H9 (cell line): Measurements from ENCODE around the gene FUT4. TPM values are rescaled to one million over a fixed set of nuclear protein-coding genes. Genes with fewer than 3 reads are reported as not detected.

Experiments used
- DNase-seq: peaks from one replicate; pipeline ENCODE4 v3.0.0-alpha.2; 2017
- H2AFZ ChIP-seq: one replicate; pipeline ENCODE4 v1.6.1; 2013; ENCODE audit warnings: mild to moderate bottlenecking, low read length, control low read depth, moderate library complexity
- H2AK5ac ChIP-seq: 2 replicates; pipeline ENCODE4 v1.6.1; 2013; ENCODE audit warnings: low read length, control low read depth, mixed read lengths; ENCODE audit not compliant: insufficient read length
- H2BK120ac ChIP-seq: one replicate; pipeline ENCODE4 v1.6.1; 2013; ENCODE audit warnings: low read depth, mild to moderate bottlenecking, low read length, control low read depth, inconsistent platforms; ENCODE audit not compliant: poor library complexity, severe bottlenecking
- H2BK12ac ChIP-seq: 2 replicates; pipeline ENCODE4 v1.6.1; 2013; ENCODE audit warnings: low read length, control low read depth, mixed read lengths, low read depth; ENCODE audit not compliant: insufficient read length
- H2BK15ac ChIP-seq: 2 replicates; pipeline ENCODE4 v1.6.1; 2013; ENCODE audit warnings: low read depth, low read length, control low read depth
- H2BK20ac ChIP-seq: one replicate; pipeline ENCODE4 v1.6.1; 2013; ENCODE audit warnings: low read depth, mild to moderate bottlenecking, low read length, control low read depth, inconsistent platforms; ENCODE audit not compliant: poor library complexity, severe bottlenecking
- H2BK5ac ChIP-seq: 2 replicates; pipeline ENCODE4 v1.6.1; 2013; ENCODE audit warnings: low read length, control low read depth, mixed read lengths; ENCODE audit not compliant: insufficient read length
- H3K14ac ChIP-seq: 2 replicates; pipeline ENCODE4 v1.6.1; 2013; ENCODE audit warnings: low read length, control low read depth; ENCODE audit not compliant: insufficient read depth
- H3K18ac ChIP-seq: 2 replicates; pipeline ENCODE4 v1.6.1; 2013; ENCODE audit warnings: low read depth, mild to moderate bottlenecking, mixed read lengths, low read length, control low read depth; ENCODE audit not compliant: insufficient read length
- H3K23ac ChIP-seq: 2 replicates; pipeline ENCODE4 v1.6.1; 2013; ENCODE audit warnings: low read length, control low read depth, mixed read lengths, low read depth; ENCODE audit not compliant: insufficient read length
- H3K23me2 ChIP-seq: 2 replicates; pipeline ENCODE4 v1.6.1; 2013; ENCODE audit warnings: low read depth, mild to moderate bottlenecking, mixed read lengths, low read length, control low read depth; ENCODE audit not compliant: insufficient read length, poor library complexity, severe bottlenecking
- H3K27ac ChIP-seq: 2 replicates; pipeline ENCODE4 v1.5.1; 2013; ENCODE audit warnings: low read length, control low read depth, mixed read lengths, low read depth; ENCODE audit not compliant: insufficient read length
- H3K27me3 ChIP-seq: 2 replicates; pipeline ENCODE4 v1.6.1; 2013; ENCODE audit warnings: low read length, control low read depth, inconsistent platforms; ENCODE audit not compliant: insufficient read depth
- H3K4ac ChIP-seq: 2 replicates; pipeline ENCODE4 v1.6.1; 2013; ENCODE audit warnings: low read depth, mild to moderate bottlenecking, control low read depth, inconsistent platforms, low read length, moderate library complexity
- H3K4me1 ChIP-seq: 2 replicates; pipeline ENCODE4 v1.6.1; 2013; ENCODE audit warnings: low read length, control low read depth, inconsistent platforms; ENCODE audit not compliant: insufficient read depth
- H3K4me2 ChIP-seq: 2 replicates; pipeline ENCODE4 v1.6.1; 2013; ENCODE audit warnings: low read length, control low read depth, mixed read lengths; ENCODE audit not compliant: insufficient read length, insufficient read depth
- H3K56ac ChIP-seq: 2 replicates; pipeline ENCODE4 v1.6.1; 2013; ENCODE audit warnings: low read depth, mild to moderate bottlenecking, mixed read lengths, low read length, control low read depth; ENCODE audit not compliant: insufficient read length
- H3K79me1 ChIP-seq: 2 replicates; pipeline ENCODE4 v1.6.1; 2013; ENCODE audit warnings: low read depth, mild to moderate bottlenecking, moderate library complexity, low read length, control low read depth, inconsistent platforms; ENCODE audit not compliant: insufficient read depth, poor library complexity, severe bottlenecking
- H3K79me2 ChIP-seq: 2 replicates; pipeline ENCODE4 v1.6.1; 2013; ENCODE audit warnings: low read length, control low read depth, inconsistent platforms; ENCODE audit not compliant: insufficient read depth
- H3K9ac ChIP-seq: 2 replicates; pipeline ENCODE4 v1.6.1; 2013; ENCODE audit warnings: low read length, control low read depth, mixed read lengths; ENCODE audit not compliant: insufficient read length; ENCODE audit errors: extremely low read depth
- H3K9me3 ChIP-seq: one replicate; pipeline ENCODE4 v1.6.1; 2013; ENCODE audit warnings: low read depth, low read length, inconsistent platforms; ENCODE audit not compliant: control insufficient read depth
- H3T11ph ChIP-seq: one replicate; pipeline ENCODE4 v1.6.1; 2013; ENCODE audit warnings: mild to moderate bottlenecking, low read length, control low read depth, inconsistent platforms
- H4K20me1 ChIP-seq: one replicate; pipeline ENCODE4 v1.6.1; 2013; ENCODE audit not compliant: control insufficient read depth, insufficient read length, insufficient read depth
- H4K5ac ChIP-seq: 2 replicates; pipeline ENCODE4 v1.6.1; 2013; ENCODE audit warnings: low read depth, mild to moderate bottlenecking, mixed read lengths, low read length, control low read depth; ENCODE audit not compliant: insufficient read length
- H4K8ac ChIP-seq: replicated peaks from 2 replicates; pipeline ENCODE4 v1.6.1; 2013; ENCODE audit warnings: low read length, control low read depth, mixed read lengths, low read depth; ENCODE audit not compliant: insufficient read length
- H4K91ac ChIP-seq: 2 replicates; pipeline ENCODE4 v1.6.1; 2013; ENCODE audit warnings: low read depth, mild to moderate bottlenecking, moderate library complexity, mixed read lengths, low read length, control low read depth; ENCODE audit not compliant: insufficient read length
- H3K27ac Mint-ChIP-seq, 3 experiments: 2 replicates in 2 of 3; 3 replicates in 1 of 3; pipeline ENCODE4 v1.8.0; 2020 to 2021; ENCODE audit warnings: mixed read lengths in 3 of 3, mild to moderate bottlenecking in 1 of 3, moderate library complexity in 1 of 3
- H3K27me3 Mint-ChIP-seq: 2 replicates; pipeline ENCODE4 v1.8.0; 2021; ENCODE audit warnings: low read depth, mild to moderate bottlenecking, moderate library complexity, mixed read lengths
- H3K36me3 Mint-ChIP-seq, 3 experiments: 2 replicates in 2 of 3; 3 replicates in 1 of 3; pipeline ENCODE4 v1.8.0; 2020 to 2021; ENCODE audit warnings: low read depth in 3 of 3, mixed read lengths in 3 of 3; ENCODE audit not compliant: insufficient read depth in 1 of 3
- H3K4me1 Mint-ChIP-seq, 2 experiments: 2 replicates each; pipeline ENCODE4 v1.8.0; 2020; ENCODE audit warnings: mixed read lengths in 2 of 2
- H3K4me3 Mint-ChIP-seq, 2 experiments: 2 replicates in 1 of 2; 3 replicates in 1 of 2; pipeline ENCODE4 v1.8.0; 2020 to 2021; ENCODE audit warnings: mild to moderate bottlenecking in 2 of 2, mixed read lengths in 2 of 2, moderate library complexity in 1 of 2
- H3K9me3 Mint-ChIP-seq, 2 experiments: 2 replicates in 1 of 2; 3 replicates in 1 of 2; pipeline ENCODE4 v1.8.0; 2020; ENCODE audit warnings: mild to moderate bottlenecking in 2 of 2, mixed read lengths in 2 of 2, moderate library complexity in 1 of 2
- CTCF ChIP-seq: fragments of 200-600 bp; sonication (generic); conservative IDR thresholded peaks from 3 replicates; pipeline ENCODE4 v1.8.0; 2021; ENCODE audit warnings: antibody characterized with exemption, mild to moderate bottlenecking
- WGBS: extraction: QIAGEN DNeasy Blood & Tissue Kit; methylation state at CpG from one replicate; pipeline ENCODE4 v1.1.7; 2013; ENCODE audit warnings: missing lambda C conversion rate, low lambda C conversion rate, mixed read lengths; ENCODE audit not compliant: insufficient read length; ENCODE audit errors: extremely low coverage; 5-methylcytosine and 5-hydroxymethylcytosine counted together
- total RNA-seq: library from RNA; stranded (reverse); gene quantifications from 2 replicates; pipeline ENCODE4 v1.2.1, GENCODE V29; 2021

Gene FUT4
- total RNA-seq, 1 experiment from 2014 or later = 5.3 TPM

GRCh38 chr11:94577841-94578240 is 34.1 kb downstream of the FUT4 start:
- no peaks in the 10 kb centered on the region for H3K79me1 ChIP-seq
- DNase-seq = no peak
- H3K9me3 Mint-ChIP-seq = peaks cover 2% of the 10 kb centered on the region in 2 experiments; a peak in 2 of 5 replicates
- H3K18ac ChIP-seq = no peak overlapping the region
- no peak overlapping the region for H3K56ac ChIP-seq
- H2BK120ac ChIP-seq = no peak overlapping the region
- H3K27ac ChIP-seq = no peak overlapping the region
- H3K23me2 ChIP-seq = no peaks in the 10 kb centered on the region
- no peaks in the 10 kb centered on the region for H3K9me3 ChIP-seq
- no peak overlapping the region for H3K14ac ChIP-seq
- no peaks in the 10 kb centered on the region for H4K20me1 ChIP-seq
- no peak overlapping the region for H3K9ac ChIP-seq
- H3K4me2 ChIP-seq = no peak overlapping the region
- H3K79me2 ChIP-seq = no peaks in the 10 kb centered on the region
- H2BK20ac ChIP-seq = no peak overlapping the region
- H3K36me3 Mint-ChIP-seq = no peaks in the 10 kb centered on the region
- no peak overlapping the region for H4K91ac ChIP-seq
- H2BK12ac ChIP-seq = no peak overlapping the region
- no peak overlapping the region for H2AK5ac ChIP-seq
- H3K4me1 Mint-ChIP-seq = peaks cover 8 to 12% of the 10 kb centered on the region in 2 experiments
- H3K4me3 Mint-ChIP-seq = no peak overlapping the region
- H3K27me3 Mint-ChIP-seq = peaks cover 32% of the 10 kb centered on the region
- no peaks in the 10 kb centered on the region for H3K4me1 ChIP-seq
- no peak overlapping the region for H4K8ac ChIP-seq
- no peaks in the 10 kb centered on the region for H3K27me3 ChIP-seq
- no peak overlapping the region for H2AFZ ChIP-seq
- no peak overlapping the region for H3K27ac Mint-ChIP-seq
- H2BK5ac ChIP-seq = no peak overlapping the region
- no peak overlapping the region for H3K4ac ChIP-seq
- no peak overlapping the region for H3K23ac ChIP-seq
- H4K5ac ChIP-seq = no peak overlapping the region
- no peak overlapping the region for H2BK15ac ChIP-seq
- WGBS = no CpG with 5 or more reads among the region's 3 CpGs
- H3T11ph ChIP-seq = no peak overlapping the region
- TF ChIP-seq CTCF = no peak
